Caco-2 (cell line): Measurements from ENCODE around the gene IARS1. TPM values are rescaled to one million over a fixed set of nuclear protein-coding genes. Genes with fewer than 3 reads are reported as not detected.

Experiments
- BruUV-seq: library from RNA; stranded (reverse); fragments of 400-500 nt; replicated peaks from 2 replicates; lab custom pipeline; 2021; lab: Mats Ljungman, UMichigan
- CTCF ChIA-PET: fragments of 300-600 bp; sonication (Branson Sonifier 250); formaldehyde crosslinking; loops from one replicate; lab custom pipeline; 2022; ENCODE audit warnings: antibody characterized with exemption; lab: Charles Lee
- POLR2A ChIA-PET: fragments of 300-600 bp; sonication (Branson Sonifier 250); formaldehyde crosslinking; loops from one replicate; lab custom pipeline; 2022; ENCODE audit warnings: antibody characterized with exemption; lab: Charles Lee
- DNase-seq, 2 experiments: peaks; one replicate each; pipeline versions ENCODE4 v3.0.0 to v3.0.0-alpha.2; 2020 to 2022
- H3K27me3 ChIP-seq: replicated peaks from 2 replicates; pipeline ENCODE4 v1.6.0; 2011; ENCODE audit warnings: low read length; ENCODE audit not compliant: control insufficient read depth, insufficient read depth
- H3K36me3 ChIP-seq: 2 replicates; pipeline ENCODE4 v1.5.1; 2011; ENCODE audit warnings: low read length; ENCODE audit not compliant: control insufficient read depth, insufficient read depth
- H3K4me1 ChIP-seq: fragments of 250-450 bp; sonication (Bioruptor Pico); 2 replicates; pipeline ENCODE4 v1.5.1; 2020; ENCODE audit warnings: mild to moderate bottlenecking
- H3K4me3 ChIP-seq: 2 replicates; pipeline ENCODE4 v1.5.1; 2011; ENCODE audit warnings: low read depth, mild to moderate bottlenecking, control low read depth, low read length
- H3K9me3 ChIP-seq: fragments of 250-450 bp; sonication (Bioruptor Pico); 2 replicates; pipeline ENCODE4 v1.5.1; 2020; ENCODE audit warnings: mild to moderate bottlenecking, moderate library complexity
- H3K27ac Mint-ChIP-seq: one replicate; pipeline ENCODE4 v1.8.0; 2022; ENCODE audit warnings: mixed read lengths; ENCODE audit not compliant: unreplicated experiment
- H3K27me3 Mint-ChIP-seq: one replicate; pipeline ENCODE4 v1.8.0; 2022; ENCODE audit warnings: mixed read lengths; ENCODE audit not compliant: insufficient read depth, unreplicated experiment
- H3K36me3 Mint-ChIP-seq: one replicate; pipeline ENCODE4 v1.8.0; 2022; ENCODE audit warnings: mild to moderate bottlenecking, mixed read lengths; ENCODE audit not compliant: insufficient read depth, unreplicated experiment
- H3K4me1 Mint-ChIP-seq: one replicate; pipeline ENCODE4 v1.8.0; 2022; ENCODE audit warnings: low read depth, mixed read lengths; ENCODE audit not compliant: unreplicated experiment
- H3K4me3 Mint-ChIP-seq: one replicate; pipeline ENCODE4 v1.8.0; 2022; ENCODE audit warnings: mild to moderate bottlenecking, moderate library complexity, mixed read lengths; ENCODE audit not compliant: unreplicated experiment
- H3K9me3 Mint-ChIP-seq: one replicate; pipeline ENCODE4 v1.8.0; 2022; ENCODE audit warnings: mixed read lengths; ENCODE audit not compliant: unreplicated experiment
- CTCF ChIP-seq, 2 experiments: fragments of 200-600 bp in 1 of 2; IDR thresholded peaks; 1 replicate in 1 of 2; 2 replicates in 1 of 2; pipeline versions ENCODE4 v1.5.1 to v1.8.0; 2011 to 2022; ENCODE audit warnings: antibody characterized with exemption in 1 of 2, control low read depth in 1 of 2, inconsistent platforms in 1 of 2, low read depth in 1 of 2, low read length in 1 of 2, mild to moderate bottlenecking in 1 of 2, moderate library complexity in 1 of 2; ENCODE audit not compliant: insufficient read depth in 1 of 2, severe bottlenecking in 1 of 2, unreplicated experiment in 1 of 2
- intact Hi-C: fragments of 100-400 bp; cut with micrococcal nuclease; formaldehyde crosslinking; loops from one replicate; pipeline ENCODE4 v1.10.0; 2022; ENCODE audit not compliant: unreplicated experiment
- total RNA-seq: library from RNA; stranded (reverse); gene quantifications from 2 replicates; pipeline ENCODE4 v1.2.3, GENCODE V29; 2022

Gene IARS1
- total RNA-seq, 1 experiment from 2014 or later, result 138 TPM

DNA sequence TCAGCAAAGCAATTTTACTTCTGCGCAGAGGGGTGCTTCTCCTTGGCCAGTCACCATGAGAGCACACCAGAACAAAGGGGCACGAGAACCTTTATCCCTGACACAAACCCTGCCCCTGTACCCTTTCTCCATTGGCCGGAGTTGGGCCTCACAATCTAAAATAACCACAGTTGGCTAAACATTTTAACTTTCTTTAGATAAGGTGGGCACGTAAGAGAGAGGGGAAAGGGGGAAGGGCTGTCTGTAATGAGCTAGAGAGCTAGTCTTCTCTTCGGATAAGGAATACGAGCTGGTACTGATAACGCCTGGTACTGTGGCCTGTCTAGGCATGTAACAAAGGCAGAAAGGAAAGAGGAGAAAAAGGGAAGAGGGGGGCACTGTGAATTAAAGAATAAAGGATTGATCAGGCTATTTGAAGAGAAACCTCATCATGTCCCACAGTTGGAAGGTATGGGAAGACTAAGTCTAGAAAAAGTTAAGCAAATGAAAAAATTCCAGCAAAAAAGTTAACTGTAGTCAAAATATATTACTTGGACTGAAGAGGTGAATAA lies 1.8 kb upstream of the IARS1 start:
- Mint-ChIP-seq H3K27ac (peak overlapping the region; percentile 76), H3K4me3 (peak overlapping the region; percentile 33), H3K27me3 (no peaks in the 10 kb centered on the region), H3K4me1 (peaks cover 7% of the 10 kb centered on the region), H3K9me3 (no peaks in the 10 kb centered on the region), H3K36me3 (peaks cover 54% of the 10 kb centered on the region)
- no peak for TF ChIP-seq CTCF (IDR thresholded peaks at IDR 0.05; ENCODE audit: insufficient read depth in 1 of 2, low read depth in 1 of 2, low read length in 1 of 2, severe bottlenecking in 1 of 2, unreplicated experiment in 1 of 2)
- H3K9me3 ChIP-seq, result no peaks in the 10 kb centered on the region
- ChIA-PET CTCF (no interaction called here), POLR2A (interaction anchor here (0.5 kb wide), 1 partner anchor 26 kb away, joined by 3 read pairs; no protein-coding TSS in a partner anchor)
- no peak overlapping the region for H3K4me3 ChIP-seq
- no peaks in the 10 kb centered on the region for H3K36me3 ChIP-seq
- no peaks in the 10 kb centered on the region for H3K27me3 ChIP-seq
- BruUV-seq, result no TSS peak
- DNase-seq, result no peak
- peaks cover 9% of the 10 kb centered on the region; the same call in 1 of the 2 replicates for H3K4me1 ChIP-seq
- intact Hi-C loops, result no loop called here

GRCh38 chr9:92294297-92294676 lies 790 bp upstream of the IARS1 start:
- H3K27me3 ChIP-seq, result no peaks in the 10 kb centered on the region
- Mint-ChIP-seq H3K4me3 (peak overlapping the region; percentile 92), H3K27me3 (no peaks in the 10 kb centered on the region), H3K4me1 (peaks cover 7% of the 10 kb centered on the region), H3K9me3 (no peaks in the 10 kb centered on the region), H3K36me3 (peaks cover 57% of the 10 kb centered on the region), H3K27ac (peak overlapping the region; percentile 98)
- peak in 1 of 2 experiments; percentile 2 for DNase-seq
- ChIA-PET CTCF (no interaction called here), POLR2A (no interaction called here)
- peaks cover 9% of the 10 kb centered on the region; the same call in 1 of the 2 replicates for H3K4me1 ChIP-seq
- no TSS peak for BruUV-seq
- no peaks in the 10 kb centered on the region for H3K9me3 ChIP-seq
- intact Hi-C loops, result no loop called here
- no peak for TF ChIP-seq CTCF (IDR thresholded peaks at IDR 0.05; ENCODE audit: insufficient read depth in 1 of 2, low read depth in 1 of 2, low read length in 1 of 2, severe bottlenecking in 1 of 2, unreplicated experiment in 1 of 2)
- no peaks in the 10 kb centered on the region for H3K36me3 ChIP-seq
- H3K4me3 ChIP-seq, result peak overlapping the region; percentile 80

GRCh38 chr9:92293075-92293354 lies 482 bp downstream of the IARS1 start:
- Histone ChIP-seq H3K9me3 (no peaks in the 10 kb centered on the region), H3K27me3 (no peaks in the 10 kb centered on the region), H3K4me1 (peaks cover 9% of the 10 kb centered on the region; the same call in 1 of the 2 replicates), H3K36me3 (no peaks in the 10 kb centered on the region), H3K4me3 (peak overlapping the region; percentile 80)
- H3K9me3 Mint-ChIP-seq, result no peaks in the 10 kb centered on the region
- H3K4me3 Mint-ChIP-seq, result peak overlapping the region; percentile 92
- H3K4me1 Mint-ChIP-seq, result peaks cover 7% of the 10 kb centered on the region
- CTCF ChIA-PET, result no interaction called here
- intact Hi-C loops, result no loop called here
- no peak for TF ChIP-seq CTCF (IDR thresholded peaks at IDR 0.05; ENCODE audit: insufficient read depth in 1 of 2, low read depth in 1 of 2, low read length in 1 of 2, severe bottlenecking in 1 of 2, unreplicated experiment in 1 of 2)
- H3K27ac Mint-ChIP-seq, result peak overlapping the region; percentile 98
- no peaks in the 10 kb centered on the region for H3K27me3 Mint-ChIP-seq
- POLR2A ChIA-PET, result no interaction called here
- no peak for DNase-seq
- TSS peak; percentile 73 for BruUV-seq
- H3K36me3 Mint-ChIP-seq, result peaks cover 57% of the 10 kb centered on the region
